DOHH2 (cell line): Measurements from ENCODE around the gene DRAXIN.

Experiments used
- CTCF ChIP-seq: fragments of 200-600 bp; sonication (generic); IDR thresholded peaks from one replicate; pipeline ENCODE4 v1.5.1; 2014; ENCODE audit warnings: antibody characterized with exemption, mild to moderate bottlenecking, low read depth, low read length; ENCODE audit not compliant: poor library complexity, severe bottlenecking
- EZH2phosphoT487 ChIP-seq: fragments of 200-600 bp; sonication (generic); IDR thresholded peaks from 2 replicates; pipeline ENCODE4 v1.6.1; 2017; ENCODE audit warnings: borderline replicate concordance, mild to moderate bottlenecking, antibody characterized with exemption, low read length, moderate library complexity, mixed read lengths

GRCh38 chr1:11704194-11704529 lies 12.7 kb downstream of the DRAXIN start:
- TF ChIP-seq CTCF (no peak), EZH2phosphoT487 (no peak)
